Activated T-cell treated with anti-CD3 and anti-CD28 coated beads for 4 hours (primary cell): ENCODE measurements around the gene CCNL2.

Experiments used
- DNase-seq: peaks from one replicate; pipeline ENCODE4 v3.0.0-alpha.2; 2020

The CCNL2 gene

GRCh38 chr1:1354271-1355247, 44.6 kb downstream of the CCNL2 start:
- DNase-seq: no peak

GRCh38 chr1:1353389-1354151, 45.6 kb downstream of the CCNL2 start:
- DNase-seq: no peak

GRCh38 chr1:1352786-1353388, 46.2 kb downstream of the CCNL2 start:
- no peak for DNase-seq

- no peak for DNase-seq
Observed at GRCh38 chr1:1351511-1352427, 47.4 kb downstream of the CCNL2 start.

- peak; percentile 61 for DNase-seq
Observed at GRCh38 chr1:1349256-1350012, 49.7 kb downstream of the CCNL2 start, which contains the start of gene DVL1. Gene DVL1, minus strand, starts transcription at chr1:1349418. Its CDS starts 353 bp downstream, at chr1:1349065.

- DNase-seq: no peak
Observed at GRCh38 chr1:1348420-1349255, 50.5 kb downstream of the CCNL2 start.

- DNase-seq: no peak
Observed at GRCh38 chr1:1347663-1348419, 51.3 kb downstream of the CCNL2 start.

GRCh38 chr1:1347026-1347595, 52.0 kb downstream of the CCNL2 start:
- DNase-seq: no peak

- no peak for DNase-seq
Observed at GRCh38 chr1:1346501-1346890, 52.6 kb downstream of the CCNL2 start.

GRCh38 chr1:1345860-1346500, 53.2 kb downstream of the CCNL2 start:
- no peak for DNase-seq

- no peak for DNase-seq
Observed at GRCh38 chr1:1345384-1345783, 53.8 kb downstream of the CCNL2 start.

GRCh38 chr1:1344655-1345361, 54.3 kb downstream of the CCNL2 start:
- peak; percentile 31 for DNase-seq

GRCh38 chr1:1343811-1344421, 55.2 kb downstream of the CCNL2 start:
- no peak for DNase-seq

- no peak for DNase-seq
Observed at GRCh38 chr1:1342584-1343115, 56.5 kb downstream of the CCNL2 start.

GRCh38 chr1:1342061-1342562, 57.0 kb downstream of the CCNL2 start:
- DNase-seq: no peak

- DNase-seq: no peak
Observed at GRCh38 chr1:1341549-1342021, 57.5 kb downstream of the CCNL2 start.
